IMR-90 (cell line): ENCODE data around the gene AP1M2. TPM values are rescaled to one million over a fixed set of nuclear protein-coding genes. Genes with fewer than 3 reads are reported as not detected.

Experiments
- ATAC-seq: fragments of 200-7000 bp; cut with Tn5 transposase; 2 replicates; pipeline ENCODE4 v1.9.1; 2020; ENCODE audit warnings: low read depth, mild to moderate bottlenecking, moderate library complexity
- BruUV-seq: library from RNA; stranded (reverse); fragments of 400-500 nt; replicated peaks from 2 replicates; lab custom pipeline; 2021; lab: Mats Ljungman, UMichigan
- CTCF ChIA-PET: fragments of 300-600 bp; formaldehyde crosslinking; extraction: SDS; loops from one replicate; lab custom pipeline; 2021; ENCODE audit warnings: antibody characterized with exemption; lab: Yijun Ruan, JAX
- POLR2A ChIA-PET: fragments of 300-600 bp; sonication (Branson Sonifier 250); formaldehyde crosslinking; loops from one replicate; lab custom pipeline; 2022; ENCODE audit warnings: antibody characterized with exemption; ENCODE audit not compliant: unreplicated experiment; lab: Charles Lee
- DNase-seq: peaks from one replicate; pipeline ENCODE4 v3.0.0; 2013
- H2AFZ ChIP-seq: replicated peaks from 2 replicates; pipeline ENCODE3; 2013; ENCODE audit warnings: low read length, mild to moderate bottlenecking; ENCODE audit not compliant: poor library complexity
- H2AK5ac ChIP-seq: 2 replicates; pipeline ENCODE4 v1.6.1; 2013; ENCODE audit warnings: low read depth, low read length, inconsistent platforms
- H2AK9ac ChIP-seq: replicated peaks from 2 replicates; pipeline ENCODE3; 2013; ENCODE audit warnings: mild to moderate bottlenecking, low read depth, low read length, moderate library complexity; ENCODE audit not compliant: poor library complexity
- H2BK120ac ChIP-seq: 2 replicates; pipeline ENCODE4 v1.6.1; 2013; ENCODE audit warnings: low read depth, low read length, inconsistent platforms
- H2BK15ac ChIP-seq: 3 replicates; pipeline ENCODE4 v1.6.1; 2013; ENCODE audit warnings: low read depth, low read length, inconsistent platforms
- H2BK20ac ChIP-seq: 2 replicates; pipeline ENCODE4 v1.6.1; 2013; ENCODE audit warnings: low read depth, mild to moderate bottlenecking, inconsistent platforms, low read length, moderate library complexity
- H2BK5ac ChIP-seq: 2 replicates; pipeline ENCODE4 v1.6.1; 2013; ENCODE audit warnings: mild to moderate bottlenecking, low read depth, low read length, inconsistent platforms; ENCODE audit not compliant: poor library complexity, severe bottlenecking
- H3K14ac ChIP-seq: replicated peaks from 2 replicates; pipeline ENCODE4 v1.6.1; 2013; ENCODE audit warnings: low read depth, low read length, inconsistent platforms
- H3K18ac ChIP-seq: 2 replicates; pipeline ENCODE4 v1.6.1; 2013; ENCODE audit warnings: low read depth, low read length, control low read depth
- H3K23ac ChIP-seq: 2 replicates; pipeline ENCODE4 v1.6.1; 2013; ENCODE audit warnings: low read depth, low read length, inconsistent platforms
- H3K27ac ChIP-seq: 2 replicates; pipeline ENCODE4 v1.5.1; 2013; ENCODE audit warnings: mild to moderate bottlenecking, control low read depth, low read length; ENCODE audit not compliant: insufficient read depth
- H3K27me3 ChIP-seq: 2 replicates; pipeline ENCODE4 v1.6.1; 2013; ENCODE audit warnings: low read length; ENCODE audit not compliant: control insufficient read depth, insufficient read depth
- H3K36me3 ChIP-seq: 2 replicates; pipeline ENCODE4 v1.6.1; 2013; ENCODE audit warnings: low read length, mixed read lengths; ENCODE audit not compliant: control insufficient read depth, insufficient read depth
- H3K4ac ChIP-seq: 2 replicates; pipeline ENCODE4 v1.6.1; 2013; ENCODE audit warnings: low read depth, low read length, inconsistent platforms
- H3K4me1 ChIP-seq: 2 replicates; pipeline ENCODE4 v1.6.1; 2013; ENCODE audit warnings: low read length, mixed read lengths; ENCODE audit not compliant: control insufficient read depth, insufficient read depth
- H3K4me2 ChIP-seq: 2 replicates; pipeline ENCODE4 v1.6.1; 2013; ENCODE audit warnings: low read depth, mild to moderate bottlenecking, control low read depth, low read length, moderate library complexity
- H3K4me3 ChIP-seq: 2 replicates; pipeline ENCODE4 v1.5.1; 2013; ENCODE audit warnings: low read depth, mild to moderate bottlenecking, control low read depth, low read length, moderate library complexity; ENCODE audit not compliant: insufficient read depth
- H3K56ac ChIP-seq: 2 replicates; pipeline ENCODE4 v1.6.1; 2013; ENCODE audit warnings: low read length, inconsistent platforms; ENCODE audit not compliant: insufficient read depth; ENCODE audit errors: extremely low read depth
- H3K79me1 ChIP-seq, 2 experiments: 2 replicates each; pipeline ENCODE4 v1.6.1; 2013; ENCODE audit warnings: low read length in 2 of 2, inconsistent platforms in 1 of 2, low read depth in 1 of 2
- H3K9ac ChIP-seq: 2 replicates; pipeline ENCODE4 v1.6.1; 2013; ENCODE audit warnings: low read depth, low read length, control low read depth
- H3K9me1 ChIP-seq: 2 replicates; pipeline ENCODE4 v1.6.1; 2013; ENCODE audit warnings: low read length, inconsistent platforms; ENCODE audit not compliant: insufficient read depth
- H3K9me3 ChIP-seq: 2 replicates; pipeline ENCODE4 v1.6.1; 2013; ENCODE audit warnings: low read length; ENCODE audit not compliant: control insufficient read depth, insufficient read depth
- H4K20me1 ChIP-seq: 2 replicates; pipeline ENCODE4 v1.6.1; 2013; ENCODE audit warnings: low read length, inconsistent platforms; ENCODE audit not compliant: insufficient read depth
- H4K5ac ChIP-seq: 2 replicates; pipeline ENCODE4 v1.6.1; 2013; ENCODE audit warnings: mild to moderate bottlenecking, low read depth, low read length, control low read depth
- H4K8ac ChIP-seq, 2 experiments: 2 replicates each; pipeline ENCODE4 v1.6.1; 2013; ENCODE audit warnings: low read depth in 2 of 2, low read length in 2 of 2, control low read depth in 1 of 2, inconsistent platforms in 1 of 2
- H4K91ac ChIP-seq: 2 replicates; pipeline ENCODE4 v1.6.1; 2013; ENCODE audit warnings: low read depth, low read length, inconsistent platforms; ENCODE audit not compliant: insufficient read depth
- SMC3 ChIP-seq: fragments of 150-350 bp; IDR thresholded peaks from 2 replicates; pipeline ENCODE4 v1.6.1; 2016; ENCODE audit warnings: low read depth, mild to moderate bottlenecking, antibody characterized with exemption, low read length, moderate library complexity
- USF2 ChIP-seq: fragments of 150-350 bp; IDR thresholded peaks from 2 replicates; pipeline ENCODE4 v1.6.1; 2017; ENCODE audit warnings: mild to moderate bottlenecking, antibody characterized with exemption, low read length, low read depth
- WGBS, 2 experiments: methylation state at CpG; one replicate each; pipeline versions ENCODE4 v1.1.5 to v1.1.7; 2013; ENCODE audit warnings: missing lambda C conversion rate in 2 of 2; ENCODE audit not compliant: insufficient read length in 1 of 2; ENCODE audit errors: extremely low coverage in 2 of 2; 5-methylcytosine and 5-hydroxymethylcytosine counted together
- dilution Hi-C: fragments of 300-500 bp; cut with HindIII; formaldehyde crosslinking; loops from one replicate; pipeline ENCODE4 v1.14.3; 2018; ENCODE audit warnings: low sequenced_read_pairs; ENCODE audit not compliant: unreplicated experiment
- in situ Hi-C: fragments of 300-500 bp; cut with MboI; formaldehyde crosslinking; loops from 3 replicates; pipeline ENCODE4 v1.14.3; 2019; ENCODE audit warnings: low sequenced_read_pairs, inconsistent platforms, mixed read lengths
- intact Hi-C: fragments of 100-400 bp; cut with micrococcal nuclease; formaldehyde crosslinking; loops from 2 replicates; pipeline ENCODE4 v1.10.0; 2022
- polyA plus RNA-seq, 3 experiments: library from polyadenylated mRNA; depleted of rRNA; stranded (reverse); fragments of >200 nt; gene quantifications; 2 replicates each; pipeline ENCODE4 v1.2.3, GENCODE V29; 2012; ENCODE audit warnings: low replicate concordance in 1 of 3
- total RNA-seq: library from RNA; depleted of rRNA; stranded (reverse); fragments of >200 nt; gene quantifications from 2 replicates; pipeline ENCODE4 v1.2.3, GENCODE V29; 2012

AP1M2 gene
- total and polyA plus RNA-seq, 2 of the 4 experiments (the other 2 are of a cell fraction), result 0.17 TPM; not detected in 1

- H2BK20ac ChIP-seq, result no peak overlapping the region
- CTCF ChIA-PET, result no interaction called here
These were observed 11.9 kb downstream of the AP1M2 start for GRCh38 chr19:10575011-10575716.

More at GRCh38 chr19:10575011-10575716, 11.9 kb downstream of the AP1M2 start:
- Histone ChIP-seq H3K18ac (no peak overlapping the region), H3K27ac (no peak overlapping the region), H3K4ac (no peak overlapping the region), H2AK9ac (no peak overlapping the region), H2AK5ac (no peak overlapping the region), H3K9me1 (no peaks in the 10 kb centered on the region), H2BK5ac (no peak overlapping the region), H3K79me1 (peaks cover 0 to 2% of the 10 kb centered on the region in 2 experiments; a peak in 1 of 4 replicates), H4K5ac (no peak overlapping the region), H3K36me3 (no peaks in the 10 kb centered on the region), H3K4me3 (no peak overlapping the region), H3K23ac (no peak overlapping the region), H2BK120ac (no peak overlapping the region), H4K8ac (no peak overlapping the region), H3K14ac (no peak overlapping the region), H2AFZ (no peak overlapping the region), H3K56ac (no peak overlapping the region), H3K27me3 (no peaks in the 10 kb centered on the region), H3K9me3 (no peaks in the 10 kb centered on the region), H3K4me2 (no peak overlapping the region), H3K4me1 (peaks cover 1% of the 10 kb centered on the region; the same call in 1 of the 2 replicates), H4K20me1 (no peaks in the 10 kb centered on the region), H3K9ac (no peak overlapping the region), H4K91ac (no peak overlapping the region), H2BK15ac (no peak overlapping the region)
- POLR2A ChIA-PET, result no interaction called here
- BruUV-seq, result no TSS peak
- TF ChIP-seq SMC3 (no peak), USF2 (no peak)
- in situ Hi-C loops, result no loop called here
- no peak for DNase-seq
- dilution Hi-C loops, result no loop called here
- WGBS, 2 experiments, result 100% methylated on average over 1 of the region's 6 CpGs; no CpG with 5 or more reads in 1 of the 2 experiments
- no peak for ATAC-seq
- intact Hi-C loops, result no loop called here
